ENCODE measurements around the gene ARID5B.

ARID5B gene

GRCh38 chr10:61939902-61940301 lies 38.4 kb downstream of the ARID5B start:
- DNase-seq: no peak

- DNase-seq: no peak
Observed at GRCh38 chr10:61941202-61941681, 39.7 kb downstream of the ARID5B start.

- DNase-seq: peak; percentile 14
Observed at GRCh38 chr10:61942604-61943461, 41.3 kb downstream of the ARID5B start.

DNA sequence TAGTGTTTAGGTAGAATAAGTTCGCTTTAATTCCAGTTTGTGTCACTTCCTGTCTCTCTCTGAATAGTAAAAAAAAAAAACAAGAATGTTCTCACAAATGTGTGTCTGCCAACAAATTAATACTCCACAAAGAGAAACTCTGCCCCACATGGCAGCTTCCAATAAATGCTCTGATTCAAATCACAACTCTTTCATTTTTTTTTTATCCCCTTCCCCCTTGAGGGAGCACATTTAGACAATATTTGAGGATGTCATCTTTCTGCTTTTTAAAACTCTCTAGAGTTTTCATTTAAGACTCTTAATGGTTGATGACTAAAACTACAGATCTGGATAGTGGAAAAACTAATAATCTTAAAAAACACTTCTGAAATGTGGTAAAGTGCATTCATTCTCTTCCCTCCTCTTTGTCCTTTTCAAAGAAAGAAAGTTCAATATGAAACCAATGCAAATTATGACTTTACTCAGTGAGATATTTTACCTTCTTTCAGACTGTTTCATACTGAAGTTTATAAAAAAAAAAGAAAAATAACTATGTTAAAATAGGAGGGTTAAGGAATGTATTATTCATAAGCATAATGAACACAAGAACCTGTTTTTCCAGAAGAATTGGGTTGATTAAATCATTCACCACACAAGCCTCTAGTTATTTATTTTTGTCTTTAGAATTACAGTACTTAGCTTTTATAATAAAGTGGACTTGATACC lies 42.3 kb downstream of the ARID5B start:
- peak; percentile 37 for DNase-seq

- DNase-seq: no peak
Observed at GRCh38 chr10:61944410-61945147, 43.1 kb downstream of the ARID5B start.

- no peak for DNase-seq
Observed at GRCh38 chr10:61949687-61950086, 48.2 kb downstream of the ARID5B start.

- no peak for DNase-seq
Observed at GRCh38 chr10:61950449-61951143, 49.1 kb downstream of the ARID5B start.

- no peak for DNase-seq
Observed at GRCh38 chr10:61951144-61951483, 49.6 kb downstream of the ARID5B start.

GRCh38 chr10:61952028-61952674 lies 50.7 kb downstream of the ARID5B start:
- no peak for DNase-seq

DNA sequence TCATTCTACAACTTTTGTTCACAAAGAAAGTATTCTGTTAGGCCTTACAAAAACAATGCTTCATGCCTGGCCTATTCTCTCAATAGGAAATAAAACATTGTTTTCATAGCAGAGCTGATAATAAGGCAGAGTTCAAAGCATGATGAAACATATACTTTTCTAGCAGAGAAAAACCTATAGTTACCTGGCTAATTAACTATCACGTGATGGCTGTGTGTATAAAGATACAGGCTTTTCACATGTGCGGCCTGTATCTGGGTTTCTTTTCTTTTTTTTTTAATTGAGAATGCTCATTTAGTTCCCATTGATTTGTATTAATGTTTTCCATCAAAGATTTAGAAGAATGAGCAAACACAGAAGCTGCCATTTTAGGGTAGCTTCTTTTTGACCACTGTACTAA lies 51.7 kb downstream of the ARID5B start:
- no peak for DNase-seq

DNA sequence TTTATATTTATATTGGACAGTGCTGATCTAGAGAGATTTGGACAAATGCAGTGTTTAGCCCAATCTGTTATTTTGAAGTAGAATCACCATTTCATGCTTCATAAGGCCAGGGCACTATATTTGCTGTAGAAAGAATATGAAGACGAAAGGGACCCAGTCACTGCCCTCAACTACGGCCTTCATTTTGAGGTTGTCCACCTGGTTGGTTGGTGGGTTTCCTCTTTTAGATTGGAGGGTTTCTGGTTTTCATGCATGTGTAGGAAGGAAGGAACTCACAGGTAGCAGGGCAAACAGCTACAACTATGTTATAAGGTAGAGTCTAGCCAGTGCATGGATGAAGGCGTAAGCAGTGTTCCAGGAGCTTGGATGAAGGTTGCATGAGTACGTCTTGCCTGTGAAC lies 56.3 kb downstream of the ARID5B start:
- no peak for DNase-seq

- DNase-seq: no peak
Observed at GRCh38 chr10:61958311-61958710, 56.8 kb downstream of the ARID5B start.

DNA sequence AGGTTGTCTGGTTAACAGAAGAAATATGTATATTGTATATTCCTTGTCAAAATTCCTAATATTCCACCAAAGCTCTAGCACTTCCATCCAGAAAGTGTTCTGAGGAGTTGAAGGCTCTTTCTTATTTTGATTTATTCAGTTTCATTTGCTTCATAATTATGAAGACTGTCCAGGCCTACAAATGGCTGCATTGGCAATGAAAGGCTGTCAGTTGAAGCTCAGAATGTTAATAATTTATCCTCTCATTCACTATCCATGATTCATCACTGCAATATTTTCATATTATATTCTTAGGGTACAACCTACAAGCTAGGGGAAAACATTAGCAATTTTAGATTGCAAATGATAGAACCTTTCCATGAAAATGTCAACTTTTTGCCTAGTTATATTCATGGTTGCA lies 57.3 kb downstream of the ARID5B start:
- no peak for DNase-seq

GRCh38 chr10:61959814-61960213 lies 58.3 kb downstream of the ARID5B start:
- no peak for DNase-seq

DNA sequence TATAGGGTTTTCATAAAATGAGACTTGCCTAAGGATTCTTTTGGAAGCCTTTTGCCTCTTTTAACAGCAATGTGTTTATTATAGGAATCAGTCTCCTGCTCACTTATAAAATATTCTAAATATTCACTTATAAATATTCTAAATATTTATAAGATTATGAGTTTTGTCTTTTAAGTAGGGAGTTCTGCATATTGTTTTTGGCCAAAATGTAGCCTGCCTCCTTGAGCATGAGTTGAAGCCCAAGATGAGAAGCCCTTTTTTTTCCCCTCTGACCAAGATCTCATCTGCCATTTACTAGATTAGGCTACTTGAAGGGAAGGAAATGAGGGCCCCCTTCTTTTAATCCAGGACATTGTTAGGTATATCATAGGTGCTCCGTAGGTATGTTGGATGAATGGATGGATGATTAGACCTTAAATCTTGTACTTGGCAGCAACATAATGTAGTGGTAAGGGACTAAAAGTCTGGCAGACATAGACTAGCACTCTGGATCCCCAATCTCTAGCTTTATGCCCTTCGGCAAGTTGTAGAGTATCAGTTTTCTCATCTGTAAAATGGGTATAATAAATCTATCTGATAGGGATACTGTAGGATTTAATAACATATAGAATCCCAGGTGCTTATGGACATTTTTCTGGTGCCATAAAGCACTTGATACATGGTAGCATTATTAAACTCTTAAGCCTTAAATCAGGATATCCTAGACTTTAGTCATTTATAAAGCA lies 59.1 kb downstream of the ARID5B start:
- DNase-seq: no peak

GRCh38 chr10:61961278-61961677 lies 59.8 kb downstream of the ARID5B start:
- no peak for DNase-seq

- no peak for DNase-seq
Observed at GRCh38 chr10:61962971-61963370, 61.5 kb downstream of the ARID5B start.

DNA sequence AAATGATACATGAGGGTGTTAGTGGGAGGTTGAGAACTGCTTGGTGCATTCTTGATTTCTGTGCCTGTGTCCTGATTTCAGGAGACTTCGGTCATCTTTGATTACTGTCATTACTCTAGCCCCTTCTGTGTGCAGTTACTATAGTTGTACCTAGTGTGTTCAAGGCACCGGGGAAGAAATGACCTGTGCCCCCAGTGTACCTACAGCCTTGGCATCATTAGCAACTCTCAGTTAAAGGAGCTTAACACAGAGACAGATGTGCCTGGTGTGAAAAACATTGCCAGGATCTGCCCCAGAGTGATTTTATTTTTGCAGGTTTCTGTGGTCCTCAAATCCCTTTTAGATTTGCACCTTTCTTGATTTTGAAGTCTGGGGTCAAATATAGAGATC lies 62.2 kb downstream of the ARID5B start:
- DNase-seq: no peak

DNA sequence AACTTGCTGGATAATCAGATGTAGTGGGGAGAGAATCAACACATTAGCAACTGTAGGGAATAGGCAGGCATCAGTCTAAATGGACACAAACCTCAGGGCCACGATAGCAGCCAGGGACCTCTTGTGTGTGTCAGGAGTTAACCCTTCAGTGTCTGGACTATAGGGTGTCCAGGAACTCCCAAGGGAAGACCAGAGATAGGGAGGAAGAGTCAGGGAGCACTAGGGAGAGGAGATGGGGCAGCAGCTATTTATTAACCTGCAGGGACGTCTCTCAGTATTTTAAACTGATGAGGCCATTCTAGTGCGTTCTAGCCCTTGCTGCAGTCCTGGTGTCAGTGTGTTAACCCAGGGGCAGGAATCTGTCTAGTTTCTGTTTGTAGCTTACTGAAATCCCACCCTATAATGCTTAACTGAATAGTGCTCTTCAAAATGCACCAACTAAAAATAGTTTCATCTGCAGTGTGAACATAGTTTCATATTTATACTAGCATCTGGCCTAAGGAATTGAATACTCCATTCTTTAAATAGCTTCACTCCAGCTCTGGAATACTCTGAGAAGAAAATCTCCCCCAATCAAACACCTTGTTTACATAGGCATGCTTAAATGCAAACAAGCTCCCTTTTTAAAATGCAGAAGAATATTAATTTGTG lies 62.7 kb downstream of the ARID5B start:
- no peak for DNase-seq

DNA sequence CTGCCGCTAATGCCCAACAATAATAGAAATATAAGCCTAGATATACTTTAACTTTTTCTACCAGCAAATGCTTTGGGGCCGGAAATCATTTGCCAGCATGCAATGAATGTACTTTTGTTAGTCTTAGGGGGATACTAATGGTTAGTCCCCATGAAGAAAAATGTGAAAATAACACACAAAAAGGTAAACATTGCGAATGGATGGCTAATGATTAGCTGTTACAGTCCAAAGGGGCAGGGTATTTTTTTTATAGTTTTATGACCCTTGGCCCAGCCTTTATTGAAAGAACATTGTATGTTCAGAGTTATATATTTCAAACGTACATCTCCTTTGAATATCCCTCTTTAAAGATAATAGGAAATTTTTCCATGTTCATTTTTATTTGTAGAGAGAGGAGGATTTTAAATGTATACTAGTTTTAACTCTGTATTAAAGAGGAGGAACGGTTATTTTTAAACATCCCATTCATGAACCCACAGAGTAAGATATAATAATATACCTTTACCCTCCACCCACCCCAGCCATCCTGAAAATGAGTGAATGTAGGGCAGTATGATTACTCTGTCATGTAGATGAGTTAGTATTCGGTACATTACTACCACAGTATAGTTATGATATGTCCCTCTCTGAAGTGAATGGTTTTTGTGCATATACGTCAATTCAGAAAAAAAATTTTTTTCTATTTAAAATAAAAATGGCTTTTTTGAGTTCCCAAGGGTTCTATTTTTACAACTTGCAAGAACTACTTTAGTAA lies 63.6 kb downstream of the ARID5B start:
- DNase-seq: no peak
